ENCODE results near the gene CCND1. TPM values are rescaled to one million over a fixed set of nuclear protein-coding genes. Genes with fewer than 3 reads are reported as not detected.

CCND1 gene
- total RNA-seq, 4 donors from 2014 or later: 90.1 to 451 (median 213) TPM

- TF ChIP-seq, protein P1, sequence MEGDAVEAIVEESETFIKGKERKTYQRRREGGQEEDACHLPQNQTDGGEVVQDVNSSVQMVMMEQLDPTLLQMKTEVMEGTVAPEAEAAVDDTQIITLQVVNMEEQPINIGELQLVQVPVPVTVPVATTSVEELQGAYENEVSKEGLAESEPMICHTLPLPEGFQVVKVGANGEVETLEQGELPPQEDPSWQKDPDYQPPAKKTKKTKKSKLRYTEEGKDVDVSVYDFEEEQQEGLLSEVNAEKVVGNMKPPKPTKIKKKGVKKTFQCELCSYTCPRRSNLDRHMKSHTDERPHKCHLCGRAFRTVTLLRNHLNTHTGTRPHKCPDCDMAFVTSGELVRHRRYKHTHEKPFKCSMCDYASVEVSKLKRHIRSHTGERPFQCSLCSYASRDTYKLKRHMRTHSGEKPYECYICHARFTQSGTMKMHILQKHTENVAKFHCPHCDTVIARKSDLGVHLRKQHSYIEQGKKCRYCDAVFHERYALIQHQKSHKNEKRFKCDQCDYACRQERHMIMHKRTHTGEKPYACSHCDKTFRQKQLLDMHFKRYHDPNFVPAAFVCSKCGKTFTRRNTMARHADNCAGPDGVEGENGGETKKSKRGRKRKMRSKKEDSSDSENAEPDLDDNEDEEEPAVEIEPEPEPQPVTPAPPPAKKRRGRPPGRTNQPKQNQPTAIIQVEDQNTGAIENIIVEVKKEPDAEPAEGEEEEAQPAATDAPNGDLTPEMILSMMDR (IDR thresholded peaks at IDR 0.05; ENCODE audit: low read depth): no peak
These were observed 2.8 kb upstream of the CCND1 start for GRCh38 chr11:69637941-69638871.

- TF ChIP-seq, protein P1 (IDR thresholded peaks at IDR 0.05; ENCODE audit: low read depth): no peak
These were observed 1.8 kb upstream of the CCND1 start for GRCh38 chr11:69638941-69639681.

DNA sequence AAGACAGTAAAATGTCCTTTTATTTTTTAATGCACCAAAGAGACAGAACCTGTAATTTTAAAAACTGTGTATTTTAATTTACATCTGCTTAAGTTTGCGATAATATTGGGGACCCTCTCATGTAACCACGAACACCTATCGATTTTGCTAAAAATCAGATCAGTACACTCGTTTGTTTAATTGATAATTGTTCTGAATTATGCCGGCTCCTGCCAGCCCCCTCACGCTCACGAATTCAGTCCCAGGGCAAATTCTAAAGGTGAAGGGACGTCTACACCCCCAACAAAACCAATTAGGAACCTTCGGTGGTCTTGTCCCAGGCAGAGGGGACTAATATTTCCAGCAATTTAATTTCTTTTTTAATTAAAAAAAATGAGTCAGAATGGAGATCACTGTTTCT, 1.1 kb upstream of the CCND1 start:
- TF ChIP-seq, protein P1 (IDR thresholded peaks at IDR 0.05; ENCODE audit: low read depth): no peak

- TF ChIP-seq, protein P1 (IDR thresholded peaks at IDR 0.05; ENCODE audit: low read depth): no peak
These were observed 529 bp upstream of the CCND1 start for GRCh38 chr11:69640260-69640994.

DNA sequence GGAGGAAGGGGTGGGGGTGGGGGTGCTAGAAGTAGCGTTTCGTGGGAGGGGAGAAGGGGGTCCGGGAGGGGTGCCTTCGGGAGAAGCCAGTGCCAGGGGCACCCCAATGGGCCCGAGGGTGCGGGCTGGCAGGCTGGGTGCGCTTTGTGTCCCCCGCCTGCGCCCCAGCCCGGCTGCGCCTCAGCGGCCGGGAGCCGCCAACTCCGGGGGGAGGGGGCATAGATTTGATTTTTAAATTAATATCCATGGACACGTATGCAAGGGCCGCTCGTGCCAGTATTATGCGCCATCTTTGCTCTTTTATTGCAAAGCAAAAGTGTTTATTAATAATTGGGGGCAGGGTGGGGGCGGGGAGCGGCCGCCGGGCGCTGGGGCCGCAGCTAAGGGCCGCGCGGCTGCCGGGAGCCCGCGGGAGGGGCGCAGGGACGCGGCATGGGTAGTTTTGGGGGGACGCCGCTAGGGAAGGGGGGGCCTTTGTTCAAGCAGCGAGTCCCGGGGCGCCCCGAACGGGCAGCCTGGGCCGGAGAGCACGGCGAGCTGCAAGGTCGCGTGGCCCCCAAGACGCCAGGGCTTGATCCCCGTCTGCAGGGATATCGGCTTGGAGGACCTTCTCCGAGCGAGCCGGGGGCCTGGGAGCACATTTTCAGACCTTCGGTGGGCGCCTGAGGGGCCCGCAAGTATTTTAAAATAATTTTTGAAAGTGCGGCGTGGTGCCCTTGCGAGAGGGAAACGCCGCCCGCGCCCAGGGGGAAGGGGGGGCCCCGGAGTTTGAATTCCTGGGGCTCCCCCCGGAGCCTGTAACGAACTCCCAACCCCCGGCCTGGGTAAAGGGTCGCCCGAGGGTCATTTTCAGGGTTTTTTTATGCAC, 959 bp downstream of the CCND1 start:
- TF ChIP-seq, protein P1 (IDR thresholded peaks at IDR 0.05; ENCODE audit: low read depth): no peak

- TF ChIP-seq, protein P1 (IDR thresholded peaks at IDR 0.05; ENCODE audit: low read depth): no peak
These were observed 1.6 kb downstream of the CCND1 start for GRCh38 chr11:69642549-69642912.

Data from subcutaneous adipose tissue (tissue), 4 donors.